Measurements from ENCODE around the gene LRRN3. TPM values are rescaled to one million over a fixed set of nuclear protein-coding genes. Genes with fewer than 3 reads are reported as not detected.

Gene LRRN3
- total and polyA plus RNA-seq, 2 donors from 2014 or later = 0.54 to 1.1 TPM

DNA sequence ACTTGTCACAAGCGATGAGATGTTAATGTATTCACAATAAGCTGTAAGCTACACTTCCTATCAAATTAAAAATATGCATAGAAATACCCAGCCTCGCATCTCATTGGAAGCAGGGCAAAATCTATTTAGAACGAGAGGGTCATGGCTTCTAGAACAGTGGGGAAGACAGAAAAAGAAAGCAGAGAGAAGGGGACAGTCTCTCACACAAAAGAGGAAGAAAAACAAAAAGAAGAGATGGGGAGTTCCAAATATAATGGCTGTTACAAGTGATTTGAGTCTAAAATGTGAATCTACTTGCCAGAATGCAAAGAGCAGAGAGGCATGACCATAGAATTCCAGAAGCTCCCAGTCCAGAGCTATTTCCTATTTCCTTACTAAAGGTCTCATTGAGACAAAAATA is 13.8 kb downstream of the LRRN3 start:
- Histone ChIP-seq H3K36me3 (ENCODE audit: control insufficient read depth in 2 of 3, insufficient read depth in 3 of 3, low read length in 3 of 3) (no peaks in the 10 kb centered on the region), H3K4me1 (ENCODE audit: control insufficient read depth in 2 of 3, insufficient read depth in 2 of 3, low read depth in 1 of 3, low read length in 3 of 3) (no peaks in the 10 kb centered on the region), H3K4me3 (ENCODE audit: low read length in 3 of 3) (no peak overlapping the region), H3K27me3 (ENCODE audit: control insufficient read depth, insufficient read depth, low read length) (no peaks in the 10 kb centered on the region), H3K9me3 (ENCODE audit: control insufficient read depth in 2 of 3, insufficient read depth in 1 of 3, low read length in 3 of 3) (no peaks in the 10 kb centered on the region), H3K27ac (ENCODE audit: low read depth in 2 of 2, low read length in 2 of 2) (no peak overlapping the region), H3K9ac (ENCODE audit: low read length in 3 of 3) (no peak overlapping the region)
- intact Hi-C loops (cut with DNase I) = no loop called here
- TF ChIP-seq, protein P1, sequence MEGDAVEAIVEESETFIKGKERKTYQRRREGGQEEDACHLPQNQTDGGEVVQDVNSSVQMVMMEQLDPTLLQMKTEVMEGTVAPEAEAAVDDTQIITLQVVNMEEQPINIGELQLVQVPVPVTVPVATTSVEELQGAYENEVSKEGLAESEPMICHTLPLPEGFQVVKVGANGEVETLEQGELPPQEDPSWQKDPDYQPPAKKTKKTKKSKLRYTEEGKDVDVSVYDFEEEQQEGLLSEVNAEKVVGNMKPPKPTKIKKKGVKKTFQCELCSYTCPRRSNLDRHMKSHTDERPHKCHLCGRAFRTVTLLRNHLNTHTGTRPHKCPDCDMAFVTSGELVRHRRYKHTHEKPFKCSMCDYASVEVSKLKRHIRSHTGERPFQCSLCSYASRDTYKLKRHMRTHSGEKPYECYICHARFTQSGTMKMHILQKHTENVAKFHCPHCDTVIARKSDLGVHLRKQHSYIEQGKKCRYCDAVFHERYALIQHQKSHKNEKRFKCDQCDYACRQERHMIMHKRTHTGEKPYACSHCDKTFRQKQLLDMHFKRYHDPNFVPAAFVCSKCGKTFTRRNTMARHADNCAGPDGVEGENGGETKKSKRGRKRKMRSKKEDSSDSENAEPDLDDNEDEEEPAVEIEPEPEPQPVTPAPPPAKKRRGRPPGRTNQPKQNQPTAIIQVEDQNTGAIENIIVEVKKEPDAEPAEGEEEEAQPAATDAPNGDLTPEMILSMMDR (IDR thresholded peaks at IDR 0.05; ENCODE audit: borderline replicate concordance, extremely low read depth, insufficient read depth) = no peak
- DNase-seq = no peak
- FAIRE-seq = no peak

DNA sequence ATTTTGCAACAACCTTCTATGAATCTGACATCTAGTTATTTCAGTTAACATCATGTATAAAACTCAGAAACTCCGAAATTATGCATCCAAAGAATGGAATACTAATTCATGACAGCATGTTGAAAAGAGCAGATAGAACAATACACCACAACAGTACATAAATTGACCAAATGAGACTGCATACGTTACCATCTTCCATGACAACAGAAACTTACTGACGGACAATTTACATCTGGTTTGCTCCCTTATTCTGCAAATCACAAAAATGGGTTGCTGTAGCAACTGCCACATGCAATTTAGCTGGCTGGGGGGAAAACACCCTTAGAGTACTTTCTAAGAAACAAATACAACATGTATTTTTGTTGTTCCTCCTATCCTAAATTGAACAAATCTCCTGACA is 14.3 kb downstream of the LRRN3 start:
- no peak overlapping the region for H3K27ac ChIP-seq (ENCODE audit: low read depth in 2 of 2, low read length in 2 of 2)
- H3K9me3 ChIP-seq (ENCODE audit: control insufficient read depth in 2 of 3, insufficient read depth in 1 of 3, low read length in 3 of 3) = no peaks in the 10 kb centered on the region
- DNase-seq (no peak), FAIRE-seq (no peak)
- intact Hi-C loops (cut with DNase I) = no loop called here
- no peaks in the 10 kb centered on the region for H3K36me3 ChIP-seq (ENCODE audit: control insufficient read depth in 2 of 3, insufficient read depth in 3 of 3, low read length in 3 of 3)
- H3K9ac ChIP-seq (ENCODE audit: low read length in 3 of 3) = no peak overlapping the region
- TF ChIP-seq, protein P1 (IDR thresholded peaks at IDR 0.05; ENCODE audit: borderline replicate concordance, extremely low read depth, insufficient read depth) = no peak
- no peaks in the 10 kb centered on the region for H3K27me3 ChIP-seq (ENCODE audit: control insufficient read depth, insufficient read depth, low read length)
- no peaks in the 10 kb centered on the region for H3K4me1 ChIP-seq (ENCODE audit: control insufficient read depth in 2 of 3, insufficient read depth in 2 of 3, low read depth in 1 of 3, low read length in 3 of 3)
- H3K4me3 ChIP-seq (ENCODE audit: low read length in 3 of 3) = no peak overlapping the region

DNA sequence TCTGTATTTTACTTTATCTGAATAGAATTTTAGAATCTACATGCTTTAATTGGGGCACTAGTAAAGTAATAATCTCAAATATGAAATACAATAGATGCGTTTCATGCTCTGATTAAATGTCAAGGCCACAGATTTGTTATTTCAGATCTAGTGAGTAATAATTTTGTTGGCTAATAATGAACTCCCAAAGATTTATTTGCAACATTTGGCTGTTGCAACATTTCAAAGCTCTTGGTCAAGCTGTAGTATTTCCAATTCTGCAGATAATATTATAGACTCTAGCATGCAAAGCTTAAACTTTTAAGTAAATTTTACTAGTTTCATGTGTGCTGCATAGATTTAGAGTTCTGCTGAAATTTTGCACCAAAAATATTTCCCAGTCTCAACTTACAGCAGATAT is 16.7 kb downstream of the LRRN3 start:
- TF ChIP-seq, protein P1 (IDR thresholded peaks at IDR 0.05; ENCODE audit: borderline replicate concordance, extremely low read depth, insufficient read depth) = no peak
- Histone ChIP-seq H3K27ac (ENCODE audit: low read depth in 2 of 2, low read length in 2 of 2) (no peak overlapping the region), H3K9ac (ENCODE audit: low read length in 3 of 3) (no peak overlapping the region), H3K4me1 (ENCODE audit: control insufficient read depth in 2 of 3, insufficient read depth in 2 of 3, low read depth in 1 of 3, low read length in 3 of 3) (peaks cover 0 to 2% (median 0%) of the 10 kb centered on the region in 3 donors), H3K4me3 (ENCODE audit: low read length in 3 of 3) (no peak overlapping the region), H3K36me3 (ENCODE audit: control insufficient read depth in 2 of 3, insufficient read depth in 3 of 3, low read length in 3 of 3) (no peaks in the 10 kb centered on the region), H3K27me3 (ENCODE audit: control insufficient read depth, insufficient read depth, low read length) (no peaks in the 10 kb centered on the region), H3K9me3 (ENCODE audit: control insufficient read depth in 2 of 3, insufficient read depth in 1 of 3, low read length in 3 of 3) (no peaks in the 10 kb centered on the region)
- intact Hi-C loops (cut with DNase I) = no loop called here
- DNase-seq = peak in 1 of 5 donors; percentile 20
- FAIRE-seq = no peak

DNA sequence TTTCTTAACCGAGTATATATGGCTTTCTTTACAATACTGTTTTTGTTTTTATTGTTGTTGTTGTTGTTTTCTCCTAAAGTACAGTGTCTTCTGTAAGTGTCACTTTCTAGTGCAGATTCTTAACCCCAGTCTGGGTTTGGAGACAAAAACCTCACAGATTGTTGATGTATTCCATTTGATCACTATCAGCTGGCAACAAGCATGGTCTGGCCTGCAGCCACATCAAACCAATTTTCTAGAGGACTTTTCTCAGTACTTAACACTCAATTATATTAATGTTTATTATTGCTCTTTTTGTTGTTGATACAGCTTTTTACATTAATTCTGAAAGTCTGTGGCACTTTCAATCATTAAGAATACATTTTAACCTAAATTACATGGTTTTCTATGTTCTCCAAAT is 17.1 kb downstream of the LRRN3 start:
- intact Hi-C loops (cut with DNase I) = no loop called here
- FAIRE-seq = no peak
- H3K9ac ChIP-seq (ENCODE audit: low read length in 3 of 3) = no peak overlapping the region
- H3K27ac ChIP-seq (ENCODE audit: low read depth in 2 of 2, low read length in 2 of 2) = no peak overlapping the region
- no peaks in the 10 kb centered on the region for H3K27me3 ChIP-seq (ENCODE audit: control insufficient read depth, insufficient read depth, low read length)
- no peaks in the 10 kb centered on the region for H3K36me3 ChIP-seq (ENCODE audit: control insufficient read depth in 2 of 3, insufficient read depth in 3 of 3, low read length in 3 of 3)
- peak in 1 of 5 donors; percentile 10 for DNase-seq
- TF ChIP-seq, protein P1 (IDR thresholded peaks at IDR 0.05; ENCODE audit: borderline replicate concordance, extremely low read depth, insufficient read depth) = no peak
- no peaks in the 10 kb centered on the region for H3K9me3 ChIP-seq (ENCODE audit: control insufficient read depth in 2 of 3, insufficient read depth in 1 of 3, low read length in 3 of 3)
- H3K4me1 ChIP-seq (ENCODE audit: control insufficient read depth in 2 of 3, insufficient read depth in 2 of 3, low read depth in 1 of 3, low read length in 3 of 3) = peaks cover 0 to 2% (median 0%) of the 10 kb centered on the region in 3 donors
- H3K4me3 ChIP-seq (ENCODE audit: low read length in 3 of 3) = no peak overlapping the region

Measured in kidney (tissue), 14 donors.